ENCODE measurements around the gene PLEKHA8. TPM values are rescaled to one million over a fixed set of nuclear protein-coding genes. Genes with fewer than 3 reads are reported as not detected.

PLEKHA8 gene
- total RNA-seq, 1 experiment from 2014 or later = 12.0 TPM

DNA sequence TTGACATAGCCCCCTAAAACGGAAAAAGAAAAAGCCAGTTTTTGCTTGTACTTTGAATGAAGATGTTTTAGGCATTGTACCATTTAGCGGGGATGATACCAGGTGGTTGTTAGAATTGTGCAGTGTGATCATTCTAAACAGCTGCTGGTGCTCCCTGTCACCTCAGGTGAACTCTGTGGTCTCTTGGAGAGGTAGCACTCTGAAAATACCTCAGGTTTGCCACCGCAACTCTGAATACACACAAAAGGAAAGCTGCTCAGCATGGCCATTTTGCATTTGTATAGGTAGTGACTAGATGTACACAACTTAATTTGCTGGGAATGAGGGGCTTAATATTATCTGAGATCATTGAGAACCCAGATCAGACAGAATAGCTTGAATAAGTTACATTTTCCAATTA lies 52.6 kb downstream of the PLEKHA8 start:
- no peak for DNase-seq (ENCODE audit: unreplicated experiment)
- no peaks in the 10 kb centered on the region for H3K27me3 Mint-ChIP-seq (ENCODE audit: insufficient read depth, unreplicated experiment)
- no peaks in the 10 kb centered on the region for H3K4me1 Mint-ChIP-seq (ENCODE audit: insufficient read depth, unreplicated experiment)
- H3K9me3 Mint-ChIP-seq (ENCODE audit: unreplicated experiment) = no peaks in the 10 kb centered on the region
- POLR2A ChIA-PET = interaction anchor here (0.8 kb wide), 1 partner anchor 56 kb away, joined by 3 read pairs; no protein-coding TSS in a partner anchor
- CTCF ChIA-PET = interaction anchor here (1.0 to 1.8 kb wide), 3 partner anchors 18 to 202 kb away, joined by 3 to 6 read pairs (median 3); no protein-coding TSS in a partner anchor
- H3K27ac Mint-ChIP-seq (ENCODE audit: low read depth, unreplicated experiment) = no peak overlapping the region
- no peak for TF ChIP-seq CTCF (IDR thresholded peaks at IDR 0.05; ENCODE audit: unreplicated experiment)
- BruUV-seq (replicated peaks) = no TSS peak
- no peak overlapping the region for H3K4me3 Mint-ChIP-seq (ENCODE audit: unreplicated experiment)
- peaks cover 9% of the 10 kb centered on the region for H3K36me3 Mint-ChIP-seq (ENCODE audit: insufficient read depth, unreplicated experiment)
- intact Hi-C loops (cut with micrococcal nuclease) = no loop called here

- no peaks in the 10 kb centered on the region for H3K9me3 Mint-ChIP-seq (ENCODE audit: unreplicated experiment)
- peaks cover 14% of the 10 kb centered on the region for H3K36me3 Mint-ChIP-seq (ENCODE audit: insufficient read depth, unreplicated experiment)
- intact Hi-C loops (cut with micrococcal nuclease) = no loop called here
- no peak for TF ChIP-seq CTCF (IDR thresholded peaks at IDR 0.05; ENCODE audit: unreplicated experiment)
- H3K27ac Mint-ChIP-seq (ENCODE audit: low read depth, unreplicated experiment) = no peak overlapping the region
- no peak for DNase-seq (ENCODE audit: unreplicated experiment)
- H3K4me1 Mint-ChIP-seq (ENCODE audit: insufficient read depth, unreplicated experiment) = no peaks in the 10 kb centered on the region
- H3K27me3 Mint-ChIP-seq (ENCODE audit: insufficient read depth, unreplicated experiment) = no peaks in the 10 kb centered on the region
- H3K4me3 Mint-ChIP-seq (ENCODE audit: unreplicated experiment) = no peak overlapping the region
- BruUV-seq (replicated peaks) = no TSS peak
- CTCF ChIA-PET = interaction anchor here (1.1 kb wide), 1 partner anchor 8 kb away, joined by 4 read pairs; no protein-coding TSS in a partner anchor
- POLR2A ChIA-PET = no interaction called here
Observed at GRCh38 chr7:30082686-30083085, 54.5 kb downstream of the PLEKHA8 start.

DNA sequence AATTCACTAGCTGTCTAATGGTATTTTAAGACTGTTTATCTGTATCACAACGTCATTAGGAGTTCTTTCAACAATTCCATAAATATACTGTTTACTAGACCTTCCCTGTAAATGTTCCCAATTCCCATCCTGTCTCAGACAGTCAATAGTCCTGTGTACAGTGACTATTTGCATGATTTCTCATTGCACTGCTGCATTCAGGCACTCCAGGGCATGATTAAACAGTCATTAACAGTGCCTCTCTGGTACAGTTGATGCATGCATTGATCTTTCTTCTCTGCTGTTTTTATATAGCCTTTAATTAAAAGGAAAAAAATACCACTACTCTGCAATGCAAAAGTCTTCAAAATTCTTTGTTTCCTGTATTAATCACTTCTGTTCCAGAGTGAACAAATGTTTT lies 55.1 kb downstream of the PLEKHA8 start:
- CTCF ChIA-PET = no interaction called here
- TF ChIP-seq CTCF (IDR thresholded peaks at IDR 0.05; ENCODE audit: unreplicated experiment) = no peak
- no peak for DNase-seq (ENCODE audit: unreplicated experiment)
- H3K27me3 Mint-ChIP-seq (ENCODE audit: insufficient read depth, unreplicated experiment) = no peaks in the 10 kb centered on the region
- no peak overlapping the region for H3K27ac Mint-ChIP-seq (ENCODE audit: low read depth, unreplicated experiment)
- H3K36me3 Mint-ChIP-seq (ENCODE audit: insufficient read depth, unreplicated experiment) = peaks cover 14% of the 10 kb centered on the region
- H3K4me1 Mint-ChIP-seq (ENCODE audit: insufficient read depth, unreplicated experiment) = no peaks in the 10 kb centered on the region
- no peaks in the 10 kb centered on the region for H3K9me3 Mint-ChIP-seq (ENCODE audit: unreplicated experiment)
- POLR2A ChIA-PET = no interaction called here
- H3K4me3 Mint-ChIP-seq (ENCODE audit: unreplicated experiment) = no peak overlapping the region
- intact Hi-C loops (cut with micrococcal nuclease) = no loop called here
- no TSS peak for BruUV-seq (replicated peaks)

- intact Hi-C loops (cut with micrococcal nuclease) = no loop called here
- peaks cover 8% of the 10 kb centered on the region for H3K36me3 Mint-ChIP-seq (ENCODE audit: insufficient read depth, unreplicated experiment)
- H3K9me3 Mint-ChIP-seq (ENCODE audit: unreplicated experiment) = no peaks in the 10 kb centered on the region
- no TSS peak for BruUV-seq (replicated peaks)
- H3K4me1 Mint-ChIP-seq (ENCODE audit: insufficient read depth, unreplicated experiment) = no peaks in the 10 kb centered on the region
- CTCF ChIA-PET = interaction anchor here (0.6 to 2.2 kb wide), 3 partner anchors 10 to 162 kb away, joined by 3 to 18 read pairs (median 4); no protein-coding TSS in a partner anchor
- H3K27me3 Mint-ChIP-seq (ENCODE audit: insufficient read depth, unreplicated experiment) = no peaks in the 10 kb centered on the region
- no peak overlapping the region for H3K27ac Mint-ChIP-seq (ENCODE audit: low read depth, unreplicated experiment)
- H3K4me3 Mint-ChIP-seq (ENCODE audit: unreplicated experiment) = no peak overlapping the region
- POLR2A ChIA-PET = no interaction called here
- TF ChIP-seq CTCF (IDR thresholded peaks at IDR 0.05; ENCODE audit: unreplicated experiment) = no peak
- no peak for DNase-seq (ENCODE audit: unreplicated experiment)
Observed at GRCh38 chr7:30084212-30084611, 56.0 kb downstream of the PLEKHA8 start.
